Stimulated activated CD8-positive, alpha-beta memory T cell treated with anti-CD3 and anti-CD28 coated beads, Interleukin-15, amount 100 ng/mL, for 4 hours (primary cell): ENCODE data around the gene ARID4B.
A peak's percentile ranks its signal among the peaks of the same experiment; 100 is the strongest.
"Not testable (repeated sequence)": the region's sequence is repeated elsewhere in the genome, so short reads cannot be mapped to it uniquely, and the experiment has no call there.

Source experiments
- DNase-seq, 2 donors: peaks; one replicate each; pipeline ENCODE4 v3.0.0-alpha.2; 2020; ENCODE audit warnings: low read depth in 2 of 2

The ARID4B gene

GRCh38 chr1:235328271-235329138 lies 526 bp upstream of the ARID4B start, which contains the start of gene GGPS1:
Gene GGPS1 (plus strand): TSS chr1:235328570. CDS start chr1:235335265, 6,695 bp downstream.
- DNase-seq, result peak; percentile 97 to 99

DNA sequence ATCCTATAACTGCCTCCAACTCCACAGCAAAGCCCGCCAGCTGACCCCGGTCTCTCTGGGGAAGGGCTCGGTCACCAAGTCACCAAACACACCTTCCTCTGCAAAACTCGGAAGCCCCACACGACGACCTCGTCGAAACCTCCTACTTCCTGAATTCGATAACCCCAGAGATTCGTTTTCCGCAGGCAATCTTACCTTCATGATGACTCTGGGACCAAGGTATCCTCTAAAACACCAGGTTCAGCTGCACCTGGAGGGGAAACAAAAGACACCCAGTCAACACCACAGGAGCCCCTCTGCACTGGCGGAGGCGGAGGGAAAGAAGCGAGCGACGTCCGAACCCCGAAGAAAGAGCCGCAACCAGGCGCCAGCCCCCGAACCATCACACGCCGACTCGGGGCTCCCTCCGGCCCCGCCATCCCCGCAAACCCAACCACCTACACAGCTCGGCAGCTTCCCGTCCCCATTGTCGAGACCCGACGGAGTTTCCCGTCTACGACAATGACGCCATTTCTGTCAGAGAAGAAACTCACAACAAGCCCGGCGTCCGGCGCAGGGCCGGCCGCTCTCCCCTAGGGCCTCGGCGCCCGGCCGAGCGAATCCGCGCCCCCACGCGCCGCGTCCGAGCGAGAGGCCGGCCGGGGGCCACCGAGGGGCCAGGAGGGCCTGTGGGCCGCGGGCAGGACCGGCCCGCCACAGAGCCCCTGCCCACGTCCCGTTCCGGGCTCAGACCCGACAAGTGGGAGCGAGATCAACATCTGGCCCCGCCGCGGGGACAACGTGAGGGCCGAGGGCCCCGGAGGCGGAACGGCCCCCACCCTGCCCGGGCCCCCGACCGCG lies 1.0 kb downstream of the ARID4B start:
- DNase-seq, result peak; percentile 38 to 44

DNA sequence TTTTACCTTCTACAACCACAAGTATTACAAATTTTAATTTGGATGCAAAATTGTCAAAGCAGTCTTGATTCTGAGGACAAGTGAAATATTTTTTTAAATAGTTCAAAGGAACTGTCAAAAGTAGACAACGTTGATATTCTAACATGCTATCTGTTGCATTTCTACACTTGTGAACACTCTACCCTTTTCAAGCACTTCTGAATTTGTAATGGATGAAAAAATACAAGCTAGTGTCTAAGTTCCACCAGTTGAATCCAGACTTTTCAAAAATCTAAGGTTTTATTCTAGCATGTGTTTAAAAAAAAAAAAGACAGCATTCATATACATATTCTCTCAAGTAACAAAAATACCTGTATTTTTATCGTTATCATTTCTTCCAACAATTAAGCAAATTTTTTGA lies 2.1 kb downstream of the ARID4B start:
- no peak for DNase-seq

GRCh38 chr1:235325139-235325538 lies 2.8 kb downstream of the ARID4B start:
- no peak for DNase-seq

DNA sequence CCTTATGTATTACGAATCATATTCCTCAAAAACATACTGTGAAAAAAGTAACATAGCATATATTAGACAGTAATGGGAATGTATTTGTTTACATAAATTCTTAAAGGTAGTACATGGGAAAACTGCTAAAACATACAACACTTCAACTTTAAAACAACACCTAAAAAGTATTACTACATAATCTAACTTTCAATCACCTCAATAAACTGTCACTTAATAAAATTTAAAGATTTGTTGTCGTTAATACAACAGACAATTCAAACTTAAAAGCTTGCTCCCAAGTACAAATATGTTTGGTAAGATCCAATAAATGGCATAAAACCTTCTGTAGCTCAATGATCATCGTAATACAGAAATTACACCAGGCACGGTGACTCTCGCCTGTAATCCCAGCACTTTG lies 3.7 kb downstream of the ARID4B start:
- DNase-seq, result no peak

DNA sequence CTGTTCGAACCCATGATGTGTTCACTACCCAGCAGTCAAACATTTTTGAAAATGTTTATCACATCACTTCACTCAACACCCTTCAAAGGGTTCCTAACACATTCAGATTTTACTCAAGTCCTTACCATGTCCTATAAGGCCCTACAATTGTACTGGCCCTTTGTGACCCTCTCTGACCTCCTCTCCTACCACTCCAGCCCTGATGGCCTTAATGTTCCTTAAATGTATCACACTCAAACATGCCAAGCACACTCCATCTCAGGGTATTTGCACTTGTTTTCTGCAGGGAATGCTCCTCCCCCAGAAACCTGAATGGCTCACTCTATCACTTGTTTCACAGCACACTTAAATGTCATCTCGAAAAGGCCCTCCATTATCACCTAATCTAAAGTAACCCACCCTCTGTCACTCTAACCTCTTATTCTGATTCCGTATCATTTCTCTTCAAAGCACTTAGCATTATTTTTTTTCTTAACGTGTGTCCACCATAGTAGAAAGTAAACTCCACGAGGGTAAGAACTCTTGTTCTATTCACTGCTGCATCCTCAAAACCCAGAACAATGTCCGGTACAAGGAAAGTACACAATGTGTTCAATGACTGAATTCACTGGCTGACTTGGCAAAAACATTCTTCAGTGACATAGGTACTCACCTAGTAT lies 7.3 kb downstream of the ARID4B start:
- DNase-seq, result no peak

DNA sequence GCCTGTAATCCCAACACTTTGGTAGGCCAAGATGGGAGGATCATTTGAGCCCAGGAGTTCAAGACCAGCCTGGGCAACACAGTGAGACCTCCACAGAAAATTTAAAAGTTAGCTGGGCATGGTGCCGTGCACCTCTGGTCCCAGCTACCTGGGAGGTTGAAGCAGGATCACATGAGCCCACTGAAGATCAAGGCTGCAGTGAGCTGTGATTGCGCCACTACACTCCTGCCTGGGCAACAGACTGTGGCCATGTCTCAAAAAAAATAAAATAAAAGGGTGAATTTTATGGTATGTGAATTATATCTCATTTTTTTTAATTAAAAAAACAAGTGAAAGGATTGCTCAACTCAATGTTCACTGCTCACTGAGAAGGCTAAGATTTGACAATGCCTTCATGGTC lies 8.7 kb downstream of the ARID4B start:
- DNase-seq, result no peak

DNA sequence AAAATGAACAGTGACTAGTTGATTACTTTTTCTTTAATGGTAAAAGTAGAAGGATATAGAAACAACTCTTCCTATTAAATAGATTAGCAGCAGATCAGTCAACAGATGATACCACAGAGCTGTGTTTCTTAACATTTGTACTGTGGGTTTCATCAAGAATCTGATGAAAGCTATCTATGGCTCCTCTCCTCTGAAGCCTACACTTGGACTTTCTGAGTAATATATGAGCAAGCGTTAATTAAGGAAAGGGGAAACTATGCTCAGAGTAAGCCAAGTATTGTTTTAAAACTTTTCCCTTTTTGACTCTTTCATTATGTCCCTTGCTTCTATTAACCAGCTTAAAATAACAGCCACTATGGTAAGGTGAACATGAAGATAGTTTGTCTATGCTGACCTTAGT lies 10.8 kb downstream of the ARID4B start:
- no peak for DNase-seq

DNA sequence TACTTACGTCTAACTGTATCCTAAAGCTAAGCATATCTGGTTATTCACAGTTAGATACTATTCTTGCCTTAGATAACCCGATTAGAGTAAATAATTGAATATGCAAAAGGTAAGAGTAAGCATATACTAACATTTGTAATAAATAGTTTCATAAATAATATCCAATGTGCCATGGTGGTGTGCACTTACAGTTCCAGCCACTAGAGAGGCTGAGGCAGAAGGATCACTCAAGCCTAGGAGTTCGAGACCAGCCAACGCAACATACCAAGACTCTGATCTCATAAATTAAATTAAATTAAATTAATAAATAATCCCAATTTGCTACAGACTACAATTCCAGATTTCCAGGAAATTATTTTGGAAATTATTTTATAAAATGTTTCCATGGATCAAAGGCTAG lies 12.2 kb downstream of the ARID4B start:
- no peak for DNase-seq

DNA sequence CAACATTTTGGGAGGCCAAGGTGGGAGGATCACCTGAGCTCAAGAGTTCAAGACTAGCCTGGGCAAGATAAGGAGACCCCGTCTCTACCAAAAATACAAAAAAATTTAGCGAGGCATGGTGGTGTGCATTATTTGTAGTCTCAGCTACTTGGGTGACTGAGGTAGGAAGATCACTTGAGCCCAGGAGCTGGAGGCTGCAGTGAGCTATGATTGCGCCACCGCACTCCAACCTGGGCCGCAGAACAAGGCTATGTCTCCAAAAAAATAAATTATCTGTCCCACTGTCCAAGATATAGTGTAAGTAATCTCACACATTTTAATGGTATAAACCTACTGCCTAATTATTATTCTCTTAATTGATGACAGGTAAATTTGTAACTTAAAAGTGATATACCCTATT lies 12.8 kb downstream of the ARID4B start:
- no peak for DNase-seq

GRCh38 chr1:235313931-235314678 lies 13.9 kb downstream of the ARID4B start:
- DNase-seq, result no peak

- DNase-seq, result no peak
These were observed 14.7 kb downstream of the ARID4B start for GRCh38 chr1:235313262-235313661.

- not testable (repeated sequence) for DNase-seq
These were observed 18.8 kb downstream of the ARID4B start for GRCh38 chr1:235309206-235309605.

GRCh38 chr1:235307158-235308124 lies 20.5 kb downstream of the ARID4B start:
- no peak for DNase-seq

- DNase-seq, result no peak
These were observed 23.2 kb downstream of the ARID4B start for GRCh38 chr1:235304549-235305451.

DNA sequence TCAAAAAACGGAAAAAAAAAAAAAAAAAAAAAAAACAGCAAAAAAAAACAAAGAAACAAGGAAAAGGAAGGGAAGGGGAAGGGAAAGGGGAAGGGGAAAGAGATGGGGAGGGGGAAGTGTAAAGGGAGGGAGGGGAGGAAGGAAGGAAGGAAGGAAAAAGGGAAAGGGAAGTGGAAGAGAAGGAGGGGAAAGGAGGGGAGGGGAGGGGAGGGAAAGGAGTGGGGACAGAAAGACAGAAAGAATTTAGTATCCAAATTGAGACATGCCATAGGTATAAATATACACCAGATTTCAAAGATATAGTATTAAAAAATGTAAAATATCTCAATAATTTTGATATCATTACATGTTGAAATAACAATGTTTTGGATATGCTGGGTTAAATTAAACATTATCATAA lies 25.8 kb downstream of the ARID4B start:
- no peak for DNase-seq

GRCh38 chr1:235299169-235299858 lies 28.7 kb downstream of the ARID4B start:
- DNase-seq, result no peak

DNA sequence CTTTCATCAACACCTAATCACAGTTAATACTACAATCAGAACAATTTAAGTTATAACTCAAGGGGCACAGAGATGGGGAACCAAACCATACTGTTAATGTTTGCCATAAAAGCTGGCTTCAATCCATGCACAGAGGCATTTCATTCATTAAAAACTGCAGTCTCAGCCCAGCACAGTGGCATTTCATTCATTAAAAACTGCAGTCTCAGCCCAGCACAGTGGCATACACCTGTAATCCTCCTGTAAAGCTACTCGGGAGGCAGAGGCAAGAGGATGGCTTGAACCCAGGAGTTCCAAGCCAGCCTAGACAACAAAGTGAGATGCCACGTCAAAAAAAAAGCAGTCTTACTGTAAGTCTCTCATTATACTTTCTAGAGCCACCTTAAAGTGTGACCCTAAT lies 29.2 kb downstream of the ARID4B start:
- no peak for DNase-seq

GRCh38 chr1:235297579-235297978 lies 30.4 kb downstream of the ARID4B start:
- DNase-seq, result no peak
